ENCODE data around the gene NARS2. TPM values are rescaled to one million over a fixed set of nuclear protein-coding genes. Genes with fewer than 3 reads are reported as not detected.

NARS2 gene
- total RNA-seq, 1 donor from 2014 or later: 15.6 TPM

GRCh38 chr11:78493413-78493975, 81.2 kb downstream of the NARS2 start:
- no peaks in the 10 kb centered on the region for H3K27me3 ChIP-seq (ENCODE audit: low read depth)
- no peak overlapping the region for H3K4me3 ChIP-seq
- H3K36me3 ChIP-seq: no peaks in the 10 kb centered on the region
- no peak for TF ChIP-seq CTCF (IDR thresholded peaks at IDR 0.05)
- no peaks in the 10 kb centered on the region for H3K4me1 ChIP-seq
- intact Hi-C loops (cut with DNase I): no loop called here
- H3K9me3 ChIP-seq: no peaks in the 10 kb centered on the region
- DNase-seq (no peak), ATAC-seq (peak in 1 of 2 donors; percentile 11)
- H3K27ac ChIP-seq: peak overlapping the region; percentile 10

- Histone ChIP-seq H3K4me3 (peak overlapping the region; percentile 10), H3K4me1 (no peaks in the 10 kb centered on the region), H3K36me3 (no peaks in the 10 kb centered on the region), H3K9me3 (no peaks in the 10 kb centered on the region), H3K27me3 (ENCODE audit: low read depth) (no peaks in the 10 kb centered on the region), H3K27ac (peak overlapping the region; percentile 10)
- peak in 1 of 2 donors; percentile 86 for ATAC-seq
- intact Hi-C loops (cut with DNase I): no loop called here
- no peak for DNase-seq
- no peak for TF ChIP-seq CTCF (IDR thresholded peaks at IDR 0.05)
These were observed 81.7 kb downstream of the NARS2 start for GRCh38 chr11:78492973-78493372.

- DNase-seq (no peak), ATAC-seq (no peak)
- no peaks in the 10 kb centered on the region for H3K4me1 ChIP-seq
- H3K36me3 ChIP-seq: no peaks in the 10 kb centered on the region
- H3K4me3 ChIP-seq: no peak overlapping the region
- TF ChIP-seq CTCF (IDR thresholded peaks at IDR 0.05): no peak
- no peaks in the 10 kb centered on the region for H3K9me3 ChIP-seq
- H3K27ac ChIP-seq: no peak overlapping the region
- no peaks in the 10 kb centered on the region for H3K27me3 ChIP-seq (ENCODE audit: low read depth)
- intact Hi-C loops (cut with DNase I): no loop called here
These were observed 85.5 kb downstream of the NARS2 start for GRCh38 chr11:78489184-78489583.

- intact Hi-C loops (cut with DNase I): no loop called here
- ATAC-seq (no peak), DNase-seq (no peak)
- H3K27ac ChIP-seq: no peak overlapping the region
- H3K36me3 ChIP-seq: no peaks in the 10 kb centered on the region
- H3K4me1 ChIP-seq: no peaks in the 10 kb centered on the region
- TF ChIP-seq CTCF (IDR thresholded peaks at IDR 0.05): no peak
- no peaks in the 10 kb centered on the region for H3K9me3 ChIP-seq
- H3K4me3 ChIP-seq: no peak overlapping the region
- H3K27me3 ChIP-seq (ENCODE audit: low read depth): no peaks in the 10 kb centered on the region
These were observed 96.1 kb downstream of the NARS2 start for GRCh38 chr11:78478536-78478935.

GRCh38 chr11:78476066-78476465, 98.6 kb downstream of the NARS2 start:
- Histone ChIP-seq H3K4me1 (no peaks in the 10 kb centered on the region), H3K4me3 (no peak overlapping the region), H3K9me3 (no peaks in the 10 kb centered on the region), H3K27me3 (ENCODE audit: low read depth) (no peaks in the 10 kb centered on the region), H3K27ac (no peak overlapping the region), H3K36me3 (no peaks in the 10 kb centered on the region)
- intact Hi-C loops (cut with DNase I): no loop called here
- no peak for DNase-seq
- no peak for TF ChIP-seq CTCF (IDR thresholded peaks at IDR 0.05)
- no peak for ATAC-seq
